Measurements from ENCODE around the gene KDM7A.

The KDM7A gene

GRCh38 chr7:140042386-140042670 lies 134.5 kb downstream of the KDM7A start:
- no peak overlapping the region for H3K4me3 ChIP-seq (ENCODE audit: low read depth, low read length)

GRCh38 chr7:140041659-140042385 lies 135.0 kb downstream of the KDM7A start:
- no peaks in the 10 kb centered on the region for H3K27me3 ChIP-seq
- DNase-seq: no peak
- no peaks in the 10 kb centered on the region for H3K36me3 ChIP-seq
- no peaks in the 10 kb centered on the region for H3K4me1 ChIP-seq
- no peak for TF ChIP-seq CTCF (IDR thresholded peaks at IDR 0.05; ENCODE audit: low read depth, low read length)
- H3K9me3 ChIP-seq: no peaks in the 10 kb centered on the region
- no peak overlapping the region for H3K4me3 ChIP-seq (ENCODE audit: low read depth, low read length)

More at GRCh38 chr7:140042386-140042670, 134.5 kb downstream of the KDM7A start:
- DNase-seq: no peak
- Histone ChIP-seq H3K27me3 (no peaks in the 10 kb centered on the region), H3K9me3 (no peaks in the 10 kb centered on the region), H3K36me3 (no peaks in the 10 kb centered on the region), H3K4me1 (no peaks in the 10 kb centered on the region)
- no peak for TF ChIP-seq CTCF (IDR thresholded peaks at IDR 0.05; ENCODE audit: low read depth, low read length)

- Histone ChIP-seq H3K27me3 (no peaks in the 10 kb centered on the region), H3K4me3 (ENCODE audit: low read depth, low read length) (no peak overlapping the region), H3K36me3 (no peaks in the 10 kb centered on the region), H3K4me1 (peaks cover 6% of the 10 kb centered on the region), H3K9me3 (no peaks in the 10 kb centered on the region)
- DNase-seq: no peak
- no peak for TF ChIP-seq CTCF (IDR thresholded peaks at IDR 0.05; ENCODE audit: low read depth, low read length)
These were observed 136.9 kb downstream of the KDM7A start for GRCh38 chr7:140039896-140040295.

GRCh38 chr7:140039066-140039465 lies 137.7 kb downstream of the KDM7A start:
- H3K4me3 ChIP-seq (ENCODE audit: low read depth, low read length): no peak overlapping the region
- no peaks in the 10 kb centered on the region for H3K27me3 ChIP-seq
- no peak for TF ChIP-seq CTCF (IDR thresholded peaks at IDR 0.05; ENCODE audit: low read depth, low read length)
- peaks cover 6% of the 10 kb centered on the region for H3K4me1 ChIP-seq
- no peak for DNase-seq
- H3K9me3 ChIP-seq: no peaks in the 10 kb centered on the region
- no peaks in the 10 kb centered on the region for H3K36me3 ChIP-seq

GRCh38 chr7:140036224-140036962 lies 140.4 kb downstream of the KDM7A start:
- no peak overlapping the region for H3K4me3 ChIP-seq (ENCODE audit: low read depth, low read length)
- TF ChIP-seq CTCF (IDR thresholded peaks at IDR 0.05; ENCODE audit: low read depth, low read length): peak; percentile 17; the same call in 1 of the 2 replicates
- H3K27me3 ChIP-seq: no peaks in the 10 kb centered on the region
- H3K36me3 ChIP-seq: no peaks in the 10 kb centered on the region
- peak; percentile 82 for DNase-seq
- peaks cover 6% of the 10 kb centered on the region for H3K4me1 ChIP-seq
- H3K9me3 ChIP-seq: no peaks in the 10 kb centered on the region

Measured in BE2C (cell line).